HCT116 (cell line): Measurements from ENCODE around the gene HTR3B. TPM values are rescaled to one million over a fixed set of nuclear protein-coding genes. Genes with fewer than 3 reads are reported as not detected.

ENCODE experiments used
- ATAC-seq: fragments of 200-7000 bp; cut with Tn5 transposase; 2 replicates; pipeline ENCODE4 v1.9.1; 2020; ENCODE audit warnings: mild to moderate bottlenecking, moderate library complexity
- BruUV-seq: library from RNA; stranded (reverse); fragments of 400-500 nt; replicated peaks from 2 replicates; lab custom pipeline; 2021; lab: Mats Ljungman, UMichigan
- CTCF ChIA-PET: fragments of 300-600 bp; sonication (Branson Sonifier 250); formaldehyde crosslinking; loops from one replicate; lab custom pipeline; 2021; ENCODE audit warnings: antibody characterized with exemption; lab: Charles Lee
- POLR2A ChIA-PET: fragments of 300-600, 350-600 bp; sonication (Branson Sonifier 250); formaldehyde crosslinking; loops from one replicate; lab custom pipeline; 2021; ENCODE audit warnings: antibody characterized with exemption; lab: Charles Lee
- RAD21 ChIA-PET, 2 experiments: fragments of 300-600 bp; sonication (Branson Sonifier 250); formaldehyde crosslinking; loops; one replicate each; lab custom pipeline; 2023; ENCODE audit warnings: low total read pairs in 2 of 2; ENCODE audit not compliant: uncharacterized antibody in 2 of 2, unreplicated experiment in 2 of 2, low non-redundant PET in 1 of 2; lab: Charles Lee
- DNase-seq: peaks from one replicate; pipeline ENCODE4 v3.0.0-alpha.2; 2010; ENCODE audit warnings: low read depth, low spot score
- H2AFZ ChIP-seq: fragments of 200-600 bp; shearing (Covaris generic), sonication (generic); 2 replicates; pipeline ENCODE4 v1.6.1; 2017; ENCODE audit warnings: low read depth, mixed run types, mixed read lengths, antibody characterized with exemption, low read length; ENCODE audit not compliant: poor library complexity, severe bottlenecking
- H3K27ac ChIP-seq: 2 replicates; pipeline ENCODE4 v1.5.1; 2012; ENCODE audit warnings: low read depth, low read length
- H3K27me3 ChIP-seq: fragments of 200-600 bp; sonication (generic); 2 replicates; pipeline ENCODE4 v1.6.1; 2016; ENCODE audit warnings: mixed run types, low read length, mixed read lengths; ENCODE audit not compliant: insufficient read depth
- H3K36me3 ChIP-seq, 2 experiments: fragments of 200-500 bp in 1 of 2; fragments of 200-600 bp in 1 of 2; sonication (Bioruptor generic) in 1 of 2; sonication (generic) in 1 of 2; 2 replicates each; pipeline versions ENCODE4 v1.5.1 to v1.6.1; 2014 to 2016; ENCODE audit warnings: low read length in 2 of 2, inconsistent platforms in 1 of 2, mixed read lengths in 1 of 2, mixed run types in 1 of 2; ENCODE audit not compliant: insufficient read depth in 2 of 2, control insufficient read depth in 1 of 2
- H3K4me1 ChIP-seq, 2 experiments: fragments of 200-600 bp in 1 of 2; sonication (generic) in 1 of 2; 2 replicates each; pipeline versions ENCODE4 v1.5.1 to v1.6.1; 2012 to 2017; ENCODE audit warnings: low read length in 2 of 2, inconsistent platforms in 1 of 2, mild to moderate bottlenecking in 1 of 2, mixed read lengths in 1 of 2, mixed run types in 1 of 2, moderate library complexity in 1 of 2; ENCODE audit not compliant: insufficient read depth in 2 of 2, control insufficient read depth in 1 of 2
- H3K4me2 ChIP-seq: fragments of 200-600 bp; sonication (generic); 2 replicates; pipeline ENCODE4 v1.6.1; 2017; ENCODE audit warnings: mixed run types, low read length, mixed read lengths
- H3K4me3 ChIP-seq, 2 experiments: fragments of 200-600 bp in 1 of 2; sonication (generic) in 1 of 2; replicated peaks in 1 of 2; 2 replicates each; pipeline ENCODE4 v1.5.1; 2011 to 2016; ENCODE audit warnings: low read length in 2 of 2, control low read depth in 1 of 2, low read depth in 1 of 2, mild to moderate bottlenecking in 1 of 2, mixed read lengths in 1 of 2, mixed run types in 1 of 2
- H3K79me2 ChIP-seq: fragments of 200-600 bp; sonication (generic); 2 replicates; pipeline ENCODE4 v1.6.1; 2017; ENCODE audit warnings: mild to moderate bottlenecking, mixed run types, low read length, moderate library complexity, mixed read lengths; ENCODE audit not compliant: insufficient read depth
- H3K9ac ChIP-seq: fragments of 200-600 bp; sonication (generic); 2 replicates; pipeline ENCODE4 v1.6.1; 2016; ENCODE audit warnings: low read length, mixed read lengths
- H3K9me2 ChIP-seq: fragments of 200-600 bp; sonication (generic), shearing (Covaris generic); 2 replicates; pipeline ENCODE4 v1.6.1; 2017; ENCODE audit warnings: mixed run types, mild to moderate bottlenecking, moderate library complexity; ENCODE audit not compliant: insufficient read depth
- H3K9me3 ChIP-seq, 2 experiments: fragments of 200-500 bp in 1 of 2; fragments of 200-600 bp in 1 of 2; sonication (Bioruptor generic) in 1 of 2; sonication (generic) in 1 of 2; 2 replicates each; pipeline ENCODE4 v1.6.1; 2014 to 2017; ENCODE audit warnings: low read length in 2 of 2, mixed read lengths in 2 of 2, inconsistent platforms in 1 of 2, low read depth in 1 of 2, mild to moderate bottlenecking in 1 of 2, mixed run types in 1 of 2, moderate library complexity in 1 of 2; ENCODE audit not compliant: control insufficient read depth in 1 of 2, insufficient read depth in 1 of 2
- H4K20me1 ChIP-seq: fragments of 200-600 bp; sonication (generic), shearing (Covaris generic); 2 replicates; pipeline ENCODE4 v1.6.1; 2017; ENCODE audit warnings: mixed run types, mild to moderate bottlenecking, moderate library complexity; ENCODE audit not compliant: insufficient read depth
- ATF3 ChIP-seq: IDR thresholded peaks from 2 replicates; pipeline ENCODE4 v1.6.1; 2012
- CBX3 ChIP-seq: IDR thresholded peaks from 2 replicates; pipeline ENCODE4 v1.6.1; 2012; ENCODE audit warnings: low read depth
- CEBPB ChIP-seq: IDR thresholded peaks from 2 replicates; pipeline ENCODE4 v1.6.1; 2012; ENCODE audit warnings: low read depth
- EGR1 ChIP-seq: IDR thresholded peaks from 2 replicates; pipeline ENCODE4 v1.6.1; 2012; ENCODE audit warnings: low read depth
- ELF1 ChIP-seq: IDR thresholded peaks from 2 replicates; pipeline ENCODE4 v1.6.1; 2012; ENCODE audit warnings: low read depth, borderline replicate concordance
- FOSL1 ChIP-seq: IDR thresholded peaks from 2 replicates; pipeline ENCODE4 v1.6.1; 2012; ENCODE audit warnings: low read depth
- JUND ChIP-seq: IDR thresholded peaks from 2 replicates; pipeline ENCODE4 v1.6.1; 2012
- MAX ChIP-seq: IDR thresholded peaks from 2 replicates; pipeline ENCODE4 v1.6.1; 2012
- POLR2AphosphoS5 ChIP-seq: IDR thresholded peaks from 2 replicates; pipeline ENCODE4 v1.6.1; 2011; ENCODE audit warnings: mild to moderate bottlenecking, low read depth, low read length, moderate library complexity
- SP1 ChIP-seq: IDR thresholded peaks from 2 replicates; pipeline ENCODE4 v1.6.1; 2012; ENCODE audit warnings: low read depth
- TCF7L2 ChIP-seq: IDR thresholded peaks from 2 replicates; pipeline ENCODE4 v1.7.0; 2011; ENCODE audit warnings: borderline replicate concordance, inconsistent platforms; ENCODE audit not compliant: insufficient read depth, insufficient read length; ENCODE audit errors: extremely low read depth
- intact Hi-C: fragments of 100-400 bp; cut with micrococcal nuclease; formaldehyde crosslinking; loops from 2 replicates; pipeline ENCODE4 v1.10.0; 2022
- total RNA-seq: library from RNA; stranded (reverse); gene quantifications from one replicate; pipeline ENCODE4 v1.2.1, GENCODE V29; 2021; ENCODE audit not compliant: unreplicated experiment

The HTR3B gene
- total RNA-seq, 1 experiment from 2014 or later, result not detected

- H3K27me3 ChIP-seq, result peaks cover 33% of the 10 kb centered on the region
- POLR2A ChIA-PET, result interaction anchor here (0.9 kb wide), 1 partner anchor 68 kb away, joined by 3 read pairs; no protein-coding TSS in a partner anchor
- no peaks in the 10 kb centered on the region for H3K9me2 ChIP-seq
- TF ChIP-seq SP1 (peak; percentile 35), CBX3 (peak; percentile 70), MAX (peak; percentile 95), POLR2AphosphoS5 (peak; percentile 32; the same call in 1 of the 2 replicates), ELF1 (no peak), FOSL1 (0 out of 2 replicates have a peak, but pooled peaks have one; percentile 16), EGR1 (no peak), CEBPB (peak; percentile 69), ATF3 (no peak), JUND (peak; percentile 49; the same call in 1 of the 2 replicates), TCF7L2 (peak; percentile 19)
- TF ChIP-seq, all 23 proteins: peak for 8
- no peak within 1 kb of the TSS for H3K9ac ChIP-seq
- H3K4me3 ChIP-seq, result peak within 1 kb of the TSS; percentile 7 to 29; a peak in 3 of 4 replicates
- H3K4me1 ChIP-seq, result peaks cover 13 to 14% of the 10 kb centered on the region in 2 experiments; a peak in 3 of 4 replicates
- CTCF ChIA-PET, result interaction anchor here (1.2 to 1.3 kb wide), 2 partner anchors 79 to 288 kb away, joined by 4 to 5 read pairs; no protein-coding TSS in a partner anchor
- H3K9me3 ChIP-seq, result no peaks in the 10 kb centered on the region
- DNase-seq (peak; percentile 69), ATAC-seq (peak; percentile 91)
- BruUV-seq, result no TSS peak
- no peaks in the 10 kb centered on the region for H3K36me3 ChIP-seq
- no peaks in the 10 kb centered on the region for H3K79me2 ChIP-seq
- H2AFZ ChIP-seq, result peak within 1 kb of the TSS; percentile 40
- RAD21 ChIA-PET, result interaction anchor here in 1 of 2 experiments (1.6 kb wide), 1 partner anchor 79 kb away, joined by 5 read pairs; no protein-coding TSS in a partner anchor
- intact Hi-C loops, result loop anchor here (5.0 kb wide), 1 partner anchor 78 kb away; no protein-coding TSS in a partner anchor
- H4K20me1 ChIP-seq, result no peaks in the 10 kb centered on the region
- H3K4me2 ChIP-seq, result peak within 1 kb of the TSS; percentile 72
- H3K27ac ChIP-seq, result no peak within 1 kb of the TSS
Measured at GRCh38 chr11:113974741-113975470, 70.3 kb downstream of the HTR3B start, which contains the start of gene HTR3A. Gene HTR3A (plus strand): TSS chr11:113975108. CDS start chr11:113975326, 218 bp downstream.
